ENCODE results near the gene OXLD1.

OXLD1 gene

GRCh38 chr17:81666342-81667191 is at the start of gene OXLD1, which contains the start of gene CCDC137:
Gene OXLD1, minus strand, starts transcription at chr17:81666605. Its CDS starts 28 bp downstream, at chr17:81666577.
Gene CCDC137, plus strand, starts transcription at chr17:81666737. Its CDS starts 30 bp downstream, at chr17:81666767.
- no peak for FAIRE-seq

GRCh38 chr17:81715107-81715871 is 48.9 kb upstream of the OXLD1 start:
- FAIRE-seq: no peak

- FAIRE-seq: no peak
Observed at GRCh38 chr17:81714412-81715106, 48.2 kb upstream of the OXLD1 start.

- no peak for FAIRE-seq
Observed at GRCh38 chr17:81713556-81714411, 47.4 kb upstream of the OXLD1 start.

GRCh38 chr17:81713004-81713555 is 46.7 kb upstream of the OXLD1 start:
- no peak for FAIRE-seq

GRCh38 chr17:81712468-81713003 is 46.1 kb upstream of the OXLD1 start:
- FAIRE-seq: no peak

GRCh38 chr17:81711814-81712467 is 45.5 kb upstream of the OXLD1 start, which contains the start of gene SLC25A10:
Gene SLC25A10, plus strand, starts transcription at chr17:81712284. Its CDS starts 143 bp downstream, at chr17:81712427.
- no peak for FAIRE-seq

- FAIRE-seq: no peak
Observed at GRCh38 chr17:81710514-81711308, 44.3 kb upstream of the OXLD1 start.

GRCh38 chr17:81708739-81709185 is 42.4 kb upstream of the OXLD1 start:
- FAIRE-seq: no peak

- FAIRE-seq: no peak
Observed at GRCh38 chr17:81707725-81708646, 41.6 kb upstream of the OXLD1 start.

GRCh38 chr17:81706757-81707624 is 40.6 kb upstream of the OXLD1 start:
- FAIRE-seq: no peak

- no peak for FAIRE-seq
Observed at GRCh38 chr17:81706232-81706611, 39.8 kb upstream of the OXLD1 start.

- FAIRE-seq: no peak
Observed at GRCh38 chr17:81705518-81706231, 39.3 kb upstream of the OXLD1 start.

GRCh38 chr17:81703747-81704654 is 37.6 kb upstream of the OXLD1 start:
- no peak for FAIRE-seq

GRCh38 chr17:81702934-81703746 is 36.7 kb upstream of the OXLD1 start, which contains the start of gene MRPL12:
Gene MRPL12, plus strand, starts transcription at chr17:81703367. Its CDS starts 135 bp downstream, at chr17:81703502.
- FAIRE-seq: no peak
